ENCODE results near the gene RICTOR.

DNA sequence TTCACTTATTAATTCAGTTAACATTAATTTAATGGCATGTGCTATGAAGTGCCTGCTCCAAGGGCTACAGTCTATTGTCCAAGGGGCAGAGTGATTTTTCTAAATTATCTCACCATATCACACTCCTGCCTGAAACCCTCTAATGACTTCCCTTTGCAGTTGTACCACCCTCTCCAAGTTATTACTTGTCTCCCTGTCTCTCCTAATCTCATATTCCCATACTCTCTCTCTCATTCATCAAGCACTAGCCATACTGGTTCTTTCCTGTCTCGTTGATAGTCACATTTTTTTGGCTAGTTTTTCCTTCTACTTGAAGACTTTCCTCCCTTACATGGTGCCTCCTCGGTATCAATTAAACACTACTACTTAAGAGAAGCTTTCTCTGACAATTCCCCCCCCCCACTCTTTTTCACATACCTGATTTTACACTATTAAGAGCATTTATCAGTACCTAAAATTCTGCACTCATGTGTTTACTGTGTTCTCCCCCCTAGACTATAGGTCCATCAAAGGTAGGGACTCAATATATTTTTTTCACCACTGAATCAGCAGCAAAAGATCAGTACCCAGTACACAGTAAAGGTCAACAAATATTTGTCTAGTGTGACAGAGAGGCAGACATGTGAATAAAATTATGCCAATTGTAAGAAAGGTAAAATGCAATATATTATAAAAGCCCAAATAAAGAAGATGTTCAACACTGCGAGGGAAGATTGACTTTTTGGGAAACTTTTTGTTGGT, 19.0 kb downstream of the RICTOR start:
- TF ChIP-seq, protein P1, sequence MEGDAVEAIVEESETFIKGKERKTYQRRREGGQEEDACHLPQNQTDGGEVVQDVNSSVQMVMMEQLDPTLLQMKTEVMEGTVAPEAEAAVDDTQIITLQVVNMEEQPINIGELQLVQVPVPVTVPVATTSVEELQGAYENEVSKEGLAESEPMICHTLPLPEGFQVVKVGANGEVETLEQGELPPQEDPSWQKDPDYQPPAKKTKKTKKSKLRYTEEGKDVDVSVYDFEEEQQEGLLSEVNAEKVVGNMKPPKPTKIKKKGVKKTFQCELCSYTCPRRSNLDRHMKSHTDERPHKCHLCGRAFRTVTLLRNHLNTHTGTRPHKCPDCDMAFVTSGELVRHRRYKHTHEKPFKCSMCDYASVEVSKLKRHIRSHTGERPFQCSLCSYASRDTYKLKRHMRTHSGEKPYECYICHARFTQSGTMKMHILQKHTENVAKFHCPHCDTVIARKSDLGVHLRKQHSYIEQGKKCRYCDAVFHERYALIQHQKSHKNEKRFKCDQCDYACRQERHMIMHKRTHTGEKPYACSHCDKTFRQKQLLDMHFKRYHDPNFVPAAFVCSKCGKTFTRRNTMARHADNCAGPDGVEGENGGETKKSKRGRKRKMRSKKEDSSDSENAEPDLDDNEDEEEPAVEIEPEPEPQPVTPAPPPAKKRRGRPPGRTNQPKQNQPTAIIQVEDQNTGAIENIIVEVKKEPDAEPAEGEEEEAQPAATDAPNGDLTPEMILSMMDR (conservative IDR thresholded peaks at IDR 0.05; ENCODE audit: low read depth, low read length): no peak
- no peak for TF ChIP-seq EZH2phosphoT487 (IDR thresholded peaks at IDR 0.05; ENCODE audit: borderline replicate concordance, low read length)
- no peak for TF ChIP-seq EZH2 (IDR thresholded peaks at IDR 0.05; ENCODE audit: low read length, unreplicated experiment)

Data from PC-3 (cell line).